IMR-90 (cell line): ENCODE results near the gene DNASE1L1. TPM values are rescaled to one million over a fixed set of nuclear protein-coding genes. Genes with fewer than 3 reads are reported as not detected.

Experiments used
- ATAC-seq: fragments of 200-7000 bp; cut with Tn5 transposase; 2 replicates; pipeline ENCODE4 v1.9.1; 2020; ENCODE audit warnings: low read depth, mild to moderate bottlenecking, moderate library complexity
- BruUV-seq: library from RNA; stranded (reverse); fragments of 400-500 nt; replicated peaks from 2 replicates; lab custom pipeline; 2021; lab: Mats Ljungman, UMichigan
- CTCF ChIA-PET: fragments of 300-600 bp; formaldehyde crosslinking; extraction: SDS; loops from one replicate; lab custom pipeline; 2021; ENCODE audit warnings: antibody characterized with exemption; lab: Yijun Ruan, JAX
- POLR2A ChIA-PET: fragments of 300-600 bp; sonication (Branson Sonifier 250); formaldehyde crosslinking; loops from one replicate; lab custom pipeline; 2022; ENCODE audit warnings: antibody characterized with exemption; ENCODE audit not compliant: unreplicated experiment; lab: Charles Lee
- DNase-seq: peaks from one replicate; pipeline ENCODE4 v3.0.0; 2013
- H2AFZ ChIP-seq: replicated peaks from 2 replicates; pipeline ENCODE3; 2013; ENCODE audit warnings: low read length, mild to moderate bottlenecking; ENCODE audit not compliant: poor library complexity
- H2AK5ac ChIP-seq: 2 replicates; pipeline ENCODE4 v1.6.1; 2013; ENCODE audit warnings: low read depth, low read length, inconsistent platforms
- H2AK9ac ChIP-seq: replicated peaks from 2 replicates; pipeline ENCODE3; 2013; ENCODE audit warnings: mild to moderate bottlenecking, low read depth, low read length, moderate library complexity; ENCODE audit not compliant: poor library complexity
- H2BK120ac ChIP-seq: 2 replicates; pipeline ENCODE4 v1.6.1; 2013; ENCODE audit warnings: low read depth, low read length, inconsistent platforms
- H2BK15ac ChIP-seq: 3 replicates; pipeline ENCODE4 v1.6.1; 2013; ENCODE audit warnings: low read depth, low read length, inconsistent platforms
- H2BK20ac ChIP-seq: 2 replicates; pipeline ENCODE4 v1.6.1; 2013; ENCODE audit warnings: low read depth, mild to moderate bottlenecking, inconsistent platforms, low read length, moderate library complexity
- H2BK5ac ChIP-seq: 2 replicates; pipeline ENCODE4 v1.6.1; 2013; ENCODE audit warnings: mild to moderate bottlenecking, low read depth, low read length, inconsistent platforms; ENCODE audit not compliant: poor library complexity, severe bottlenecking
- H3K14ac ChIP-seq: replicated peaks from 2 replicates; pipeline ENCODE4 v1.6.1; 2013; ENCODE audit warnings: low read depth, low read length, inconsistent platforms
- H3K18ac ChIP-seq: 2 replicates; pipeline ENCODE4 v1.6.1; 2013; ENCODE audit warnings: low read depth, low read length, control low read depth
- H3K23ac ChIP-seq: 2 replicates; pipeline ENCODE4 v1.6.1; 2013; ENCODE audit warnings: low read depth, low read length, inconsistent platforms
- H3K27ac ChIP-seq: 2 replicates; pipeline ENCODE4 v1.5.1; 2013; ENCODE audit warnings: mild to moderate bottlenecking, control low read depth, low read length; ENCODE audit not compliant: insufficient read depth
- H3K27me3 ChIP-seq: 2 replicates; pipeline ENCODE4 v1.6.1; 2013; ENCODE audit warnings: low read length; ENCODE audit not compliant: control insufficient read depth, insufficient read depth
- H3K36me3 ChIP-seq: 2 replicates; pipeline ENCODE4 v1.6.1; 2013; ENCODE audit warnings: low read length, mixed read lengths; ENCODE audit not compliant: control insufficient read depth, insufficient read depth
- H3K4ac ChIP-seq: 2 replicates; pipeline ENCODE4 v1.6.1; 2013; ENCODE audit warnings: low read depth, low read length, inconsistent platforms
- H3K4me1 ChIP-seq: 2 replicates; pipeline ENCODE4 v1.6.1; 2013; ENCODE audit warnings: low read length, mixed read lengths; ENCODE audit not compliant: control insufficient read depth, insufficient read depth
- H3K4me2 ChIP-seq: 2 replicates; pipeline ENCODE4 v1.6.1; 2013; ENCODE audit warnings: low read depth, mild to moderate bottlenecking, control low read depth, low read length, moderate library complexity
- H3K4me3 ChIP-seq: 2 replicates; pipeline ENCODE4 v1.5.1; 2013; ENCODE audit warnings: low read depth, mild to moderate bottlenecking, control low read depth, low read length, moderate library complexity; ENCODE audit not compliant: insufficient read depth
- H3K56ac ChIP-seq: 2 replicates; pipeline ENCODE4 v1.6.1; 2013; ENCODE audit warnings: low read length, inconsistent platforms; ENCODE audit not compliant: insufficient read depth; ENCODE audit errors: extremely low read depth
- H3K79me1 ChIP-seq, 2 experiments: 2 replicates each; pipeline ENCODE4 v1.6.1; 2013; ENCODE audit warnings: low read length in 2 of 2, inconsistent platforms in 1 of 2, low read depth in 1 of 2
- H3K9ac ChIP-seq: 2 replicates; pipeline ENCODE4 v1.6.1; 2013; ENCODE audit warnings: low read depth, low read length, control low read depth
- H3K9me1 ChIP-seq: 2 replicates; pipeline ENCODE4 v1.6.1; 2013; ENCODE audit warnings: low read length, inconsistent platforms; ENCODE audit not compliant: insufficient read depth
- H3K9me3 ChIP-seq: 2 replicates; pipeline ENCODE4 v1.6.1; 2013; ENCODE audit warnings: low read length; ENCODE audit not compliant: control insufficient read depth, insufficient read depth
- H4K20me1 ChIP-seq: 2 replicates; pipeline ENCODE4 v1.6.1; 2013; ENCODE audit warnings: low read length, inconsistent platforms; ENCODE audit not compliant: insufficient read depth
- H4K5ac ChIP-seq: 2 replicates; pipeline ENCODE4 v1.6.1; 2013; ENCODE audit warnings: mild to moderate bottlenecking, low read depth, low read length, control low read depth
- H4K8ac ChIP-seq, 2 experiments: 2 replicates each; pipeline ENCODE4 v1.6.1; 2013; ENCODE audit warnings: low read depth in 2 of 2, low read length in 2 of 2, control low read depth in 1 of 2, inconsistent platforms in 1 of 2
- H4K91ac ChIP-seq: 2 replicates; pipeline ENCODE4 v1.6.1; 2013; ENCODE audit warnings: low read depth, low read length, inconsistent platforms; ENCODE audit not compliant: insufficient read depth
- BHLHE40 ChIP-seq: fragments of 150-350 bp; IDR thresholded peaks from 2 replicates; pipeline ENCODE4 v1.6.1; 2016; ENCODE audit warnings: mild to moderate bottlenecking, low read depth, low read length
- CEBPB ChIP-seq: IDR thresholded peaks from 2 replicates; pipeline ENCODE4 v1.6.1; 2012; ENCODE audit warnings: low read depth, low read length, improper control_type of control experiment
- CHD1 ChIP-seq: IDR thresholded peaks from 2 replicates; pipeline ENCODE4 v1.6.1; 2012; ENCODE audit warnings: low read depth, low read length, improper control_type of control experiment
- CTCF ChIP-seq: conservative IDR thresholded peaks from 2 replicates; pipeline ENCODE4 v1.5.1; 2012; ENCODE audit warnings: mild to moderate bottlenecking, low read depth, low read length, improper control_type of control experiment
- ELK1 ChIP-seq: fragments of 150-350 bp; IDR thresholded peaks from 2 replicates; pipeline ENCODE4 v1.6.1; 2016; ENCODE audit warnings: low read depth, mild to moderate bottlenecking, low read length, moderate library complexity, borderline replicate concordance
- FOS ChIP-seq: fragments of 150-350 bp; IDR thresholded peaks from 2 replicates; pipeline ENCODE4 v1.6.1; 2016; ENCODE audit warnings: low read depth, low read length
- MAFK ChIP-seq: IDR thresholded peaks from 2 replicates; pipeline ENCODE4 v1.6.1; 2012; ENCODE audit warnings: low read depth, low read length, improper control_type of control experiment
- MAZ ChIP-seq: IDR thresholded peaks from 2 replicates; pipeline ENCODE4 v1.6.1; 2012; ENCODE audit warnings: low read depth, mild to moderate bottlenecking, low read length, improper control_type of control experiment, moderate library complexity, borderline replicate concordance
- MXI1 ChIP-seq: IDR thresholded peaks from 2 replicates; pipeline ENCODE4 v1.6.1; 2012; ENCODE audit warnings: low read depth, mild to moderate bottlenecking, low read length, moderate library complexity, borderline replicate concordance
- NFE2L2 ChIP-seq: fragments of 150-350 bp; IDR thresholded peaks from 2 replicates; pipeline ENCODE4 v1.6.1; 2016; ENCODE audit warnings: low read depth, mild to moderate bottlenecking, low read length
- RAD21 ChIP-seq: IDR thresholded peaks from 2 replicates; pipeline ENCODE4 v1.6.1; 2012; ENCODE audit warnings: low read length, improper control_type of control experiment
- RCOR1 ChIP-seq: IDR thresholded peaks from 2 replicates; pipeline ENCODE4 v1.6.1; 2012; ENCODE audit warnings: mild to moderate bottlenecking, low read length, improper control_type of control experiment; ENCODE audit not compliant: insufficient replicate concordance
- RFX5 ChIP-seq: IDR thresholded peaks from 2 replicates; pipeline ENCODE4 v1.8.0; 2012; ENCODE audit warnings: low read depth, mild to moderate bottlenecking, low read length, moderate library complexity
- SMC3 ChIP-seq: fragments of 150-350 bp; IDR thresholded peaks from 2 replicates; pipeline ENCODE4 v1.6.1; 2016; ENCODE audit warnings: low read depth, mild to moderate bottlenecking, antibody characterized with exemption, low read length, moderate library complexity
- USF2 ChIP-seq: fragments of 150-350 bp; IDR thresholded peaks from 2 replicates; pipeline ENCODE4 v1.6.1; 2017; ENCODE audit warnings: mild to moderate bottlenecking, antibody characterized with exemption, low read length, low read depth
- WGBS, 2 experiments: methylation state at CpG; one replicate each; pipeline versions ENCODE4 v1.1.5 to v1.1.7; 2013; ENCODE audit warnings: missing lambda C conversion rate in 2 of 2; ENCODE audit not compliant: insufficient read length in 1 of 2; ENCODE audit errors: extremely low coverage in 2 of 2; 5-methylcytosine and 5-hydroxymethylcytosine counted together
- dilution Hi-C: fragments of 300-500 bp; cut with HindIII; formaldehyde crosslinking; loops from one replicate; pipeline ENCODE4 v1.14.3; 2018; ENCODE audit warnings: low sequenced_read_pairs; ENCODE audit not compliant: unreplicated experiment
- in situ Hi-C: fragments of 300-500 bp; cut with MboI; formaldehyde crosslinking; loops from 3 replicates; pipeline ENCODE4 v1.14.3; 2019; ENCODE audit warnings: low sequenced_read_pairs, inconsistent platforms, mixed read lengths
- intact Hi-C: fragments of 100-400 bp; cut with micrococcal nuclease; formaldehyde crosslinking; loops from 2 replicates; pipeline ENCODE4 v1.10.0; 2022
- polyA plus RNA-seq, 3 experiments: library from polyadenylated mRNA; depleted of rRNA; stranded (reverse); fragments of >200 nt; gene quantifications; 2 replicates each; pipeline ENCODE4 v1.2.3, GENCODE V29; 2012; ENCODE audit warnings: low replicate concordance in 1 of 3
- total RNA-seq: library from RNA; depleted of rRNA; stranded (reverse); fragments of >200 nt; gene quantifications from 2 replicates; pipeline ENCODE4 v1.2.3, GENCODE V29; 2012

The DNASE1L1 gene
- total and polyA plus RNA-seq, 2 of the 4 experiments (the other 2 are of a cell fraction): 51.4 to 55.5 TPM

- Histone ChIP-seq H3K14ac (no peak overlapping the region), H2AK9ac (peak overlapping the region; percentile 8), H3K23ac (no peak overlapping the region), H2BK5ac (no peak overlapping the region), H3K9me1 (no peaks in the 10 kb centered on the region), H3K27me3 (no peaks in the 10 kb centered on the region), H3K9me3 (no peaks in the 10 kb centered on the region), H3K56ac (no peak overlapping the region), H3K36me3 (peaks cover 21% of the 10 kb centered on the region), H2AK5ac (no peak overlapping the region), H4K20me1 (peaks cover 43% of the 10 kb centered on the region), H3K4ac (no peak overlapping the region), H4K91ac (no peak overlapping the region), H2BK15ac (no peak overlapping the region), H3K18ac (no peak overlapping the region), H2BK20ac (no peak overlapping the region), H4K5ac (no peak overlapping the region), H2AFZ (no peak overlapping the region), H4K8ac (no peak overlapping the region), H3K9ac (no peak overlapping the region), H3K4me1 (peaks cover 2% of the 10 kb centered on the region; the same call in 1 of the 2 replicates), H2BK120ac (no peak overlapping the region), H3K4me3 (no peak overlapping the region), H3K27ac (no peak overlapping the region), H3K4me2 (no peak overlapping the region), H3K79me1 (peaks cover 6 to 21% of the 10 kb centered on the region in 2 experiments)
- TF ChIP-seq RCOR1: no peak
- no peak for TF ChIP-seq MXI1
- no peak for TF ChIP-seq RAD21
- no peak for TF ChIP-seq NFE2L2
- TF ChIP-seq CHD1: no peak
- no peak for TF ChIP-seq MAZ
- no peak for TF ChIP-seq FOS
- no peak for TF ChIP-seq BHLHE40
- no peak for TF ChIP-seq ELK1
- TF ChIP-seq SMC3: no peak
- TF ChIP-seq CEBPB: no peak
- no peak for TF ChIP-seq CTCF
- no peak for TF ChIP-seq MAFK
- no peak for TF ChIP-seq USF2
- no peak for TF ChIP-seq RFX5
- ATAC-seq: no peak
- intact Hi-C loops (no loop called here), in situ Hi-C loops (no loop called here), dilution Hi-C loops (no loop called here)
- no peak for DNase-seq
- POLR2A ChIA-PET: no interaction called here
- no CpG with 5 or more reads among the region's 10 CpGs for WGBS, 2 experiments
- CTCF ChIA-PET: no interaction called here
- no TSS peak for BruUV-seq
Observed at GRCh38 chrX:154403192-154403591, 5.9 kb downstream of the DNASE1L1 start.
